Astrocyte (in vitro differentiated cells and primary cell): ENCODE data around the gene CLEC20A. TPM values are rescaled to one million over a fixed set of nuclear protein-coding genes. Genes with fewer than 3 reads are reported as not detected.

Experiments
- DNase-seq: peaks from one replicate; pipeline ENCODE4 v3.0.0-alpha.2; 2010; ENCODE audit warnings: low read depth
- FAIRE-seq: peaks from 2 replicates; lab custom pipeline; 2011; peaks lifted over from hg19 to GRCh38; lab: Jason Lieb, UNC
- H2AFZ ChIP-seq: 2 replicates; pipeline ENCODE4 v1.6.0; 2012; ENCODE audit warnings: low read depth, low read length, inconsistent platforms
- H3K27ac ChIP-seq: 2 replicates; pipeline ENCODE4 v1.5.1; 2011; ENCODE audit warnings: low read depth, low read length, inconsistent platforms
- H3K27me3 ChIP-seq: 2 replicates; pipeline ENCODE4 v1.6.0; 2011; ENCODE audit warnings: low read length, inconsistent platforms; ENCODE audit not compliant: insufficient read depth
- H3K36me3 ChIP-seq: 2 replicates; pipeline ENCODE4 v1.5.1; 2011; ENCODE audit warnings: low read length, inconsistent platforms; ENCODE audit not compliant: insufficient read depth
- H3K4me1 ChIP-seq: 2 replicates; pipeline ENCODE4 v1.5.1; 2011; ENCODE audit warnings: low read length, inconsistent platforms; ENCODE audit not compliant: insufficient read depth
- H3K4me2 ChIP-seq: 2 replicates; pipeline ENCODE4 v1.6.0; 2012; ENCODE audit warnings: low read length, inconsistent platforms
- H3K4me3 ChIP-seq: 2 replicates; pipeline ENCODE4 v1.5.1; 2011; ENCODE audit warnings: low read depth, mild to moderate bottlenecking, low read length, inconsistent platforms; ENCODE audit not compliant: insufficient read depth
- H3K79me2 ChIP-seq: 2 replicates; pipeline ENCODE4 v1.6.0; 2012; ENCODE audit warnings: mild to moderate bottlenecking, low read length, inconsistent platforms; ENCODE audit not compliant: insufficient read depth
- H3K9ac ChIP-seq: 2 replicates; pipeline ENCODE4 v1.6.0; 2012; ENCODE audit warnings: mild to moderate bottlenecking, low read length, inconsistent platforms
- H3K9me3 ChIP-seq: 2 replicates; pipeline ENCODE4 v1.5.1; 2012; ENCODE audit warnings: low read depth, mild to moderate bottlenecking, low read length, inconsistent platforms; ENCODE audit not compliant: insufficient read depth
- H4K20me1 ChIP-seq: 2 replicates; pipeline ENCODE4 v1.6.0; 2012; ENCODE audit warnings: low read length, inconsistent platforms; ENCODE audit not compliant: insufficient read depth
- H3K27ac Mint-ChIP-seq: one replicate; pipeline ENCODE4 v1.8.0; 2021; ENCODE audit warnings: mild to moderate bottlenecking, mixed read lengths; ENCODE audit not compliant: unreplicated experiment
- H3K27me3 Mint-ChIP-seq: one replicate; pipeline ENCODE4 v1.8.0; 2021; ENCODE audit warnings: low read depth, mixed read lengths; ENCODE audit not compliant: unreplicated experiment
- H3K36me3 Mint-ChIP-seq: one replicate; pipeline ENCODE4 v1.8.0; 2021; ENCODE audit warnings: low read depth, mixed read lengths; ENCODE audit not compliant: unreplicated experiment
- H3K4me1 Mint-ChIP-seq: one replicate; pipeline ENCODE4 v1.8.0; 2021; ENCODE audit warnings: low read depth, mixed read lengths; ENCODE audit not compliant: unreplicated experiment
- H3K4me3 Mint-ChIP-seq: one replicate; pipeline ENCODE4 v1.8.0; 2021; ENCODE audit warnings: mild to moderate bottlenecking, moderate library complexity, mixed read lengths; ENCODE audit not compliant: unreplicated experiment
- H3K9me3 Mint-ChIP-seq: one replicate; pipeline ENCODE4 v1.8.0; 2021; ENCODE audit warnings: mild to moderate bottlenecking, mixed read lengths; ENCODE audit not compliant: unreplicated experiment
- EZH2 ChIP-seq: IDR thresholded peaks from 2 replicates; pipeline ENCODE4 v1.6.1; 2012; ENCODE audit warnings: mild to moderate bottlenecking, low read length, inconsistent platforms; ENCODE audit not compliant: insufficient read depth
- total RNA-seq: library from RNA; stranded (reverse); gene quantifications from 2 replicates; pipeline ENCODE4 v1.2.1, GENCODE V29; 2021
- TF ChIP-seq, protein P1 (sequence below): IDR thresholded peaks from 2 replicates; pipeline ENCODE4 v1.5.1; 2011; ENCODE audit warnings: low read depth, mild to moderate bottlenecking, inconsistent platforms, low read length, moderate library complexity; ENCODE audit not compliant: insufficient read depth

CLEC20A gene
- total RNA-seq, 1 donor from 2014 or later, result not detected

GRCh38 chr1:178528228-178528952 is 31.6 kb upstream of the CLEC20A start:
- peaks cover 17% of the 10 kb centered on the region for H3K4me1 ChIP-seq
- no peak for FAIRE-seq
- H3K27me3 ChIP-seq, result no peaks in the 10 kb centered on the region
- Mint-ChIP-seq H3K4me3 (no peak overlapping the region), H3K36me3 (no peaks in the 10 kb centered on the region), H3K4me1 (peaks cover 17% of the 10 kb centered on the region), H3K27ac (peak overlapping the region; percentile 20), H3K9me3 (peaks cover 9% of the 10 kb centered on the region), H3K27me3 (peaks cover 2% of the 10 kb centered on the region)
- no peak overlapping the region for H3K27ac ChIP-seq
- no peak overlapping the region for H3K4me2 ChIP-seq
- no peak overlapping the region for H3K4me3 ChIP-seq
- H3K9me3 ChIP-seq, result no peaks in the 10 kb centered on the region
- H3K79me2 ChIP-seq, result no peaks in the 10 kb centered on the region
- no peaks in the 10 kb centered on the region for H4K20me1 ChIP-seq
- no peak overlapping the region for H2AFZ ChIP-seq
- no peak for DNase-seq
- H3K9ac ChIP-seq, result no peak overlapping the region
- H3K36me3 ChIP-seq, result no peaks in the 10 kb centered on the region
- TF ChIP-seq, protein P1, sequence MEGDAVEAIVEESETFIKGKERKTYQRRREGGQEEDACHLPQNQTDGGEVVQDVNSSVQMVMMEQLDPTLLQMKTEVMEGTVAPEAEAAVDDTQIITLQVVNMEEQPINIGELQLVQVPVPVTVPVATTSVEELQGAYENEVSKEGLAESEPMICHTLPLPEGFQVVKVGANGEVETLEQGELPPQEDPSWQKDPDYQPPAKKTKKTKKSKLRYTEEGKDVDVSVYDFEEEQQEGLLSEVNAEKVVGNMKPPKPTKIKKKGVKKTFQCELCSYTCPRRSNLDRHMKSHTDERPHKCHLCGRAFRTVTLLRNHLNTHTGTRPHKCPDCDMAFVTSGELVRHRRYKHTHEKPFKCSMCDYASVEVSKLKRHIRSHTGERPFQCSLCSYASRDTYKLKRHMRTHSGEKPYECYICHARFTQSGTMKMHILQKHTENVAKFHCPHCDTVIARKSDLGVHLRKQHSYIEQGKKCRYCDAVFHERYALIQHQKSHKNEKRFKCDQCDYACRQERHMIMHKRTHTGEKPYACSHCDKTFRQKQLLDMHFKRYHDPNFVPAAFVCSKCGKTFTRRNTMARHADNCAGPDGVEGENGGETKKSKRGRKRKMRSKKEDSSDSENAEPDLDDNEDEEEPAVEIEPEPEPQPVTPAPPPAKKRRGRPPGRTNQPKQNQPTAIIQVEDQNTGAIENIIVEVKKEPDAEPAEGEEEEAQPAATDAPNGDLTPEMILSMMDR, result no peak
- no peak for TF ChIP-seq EZH2

- Mint-ChIP-seq H3K27ac (no peak overlapping the region), H3K27me3 (peaks cover 2% of the 10 kb centered on the region), H3K9me3 (peaks cover 9% of the 10 kb centered on the region), H3K4me3 (no peak overlapping the region), H3K4me1 (peaks cover 14% of the 10 kb centered on the region), H3K36me3 (no peaks in the 10 kb centered on the region)
- TF ChIP-seq, protein P1, result no peak
- no peak for TF ChIP-seq EZH2
- Histone ChIP-seq H3K9me3 (no peaks in the 10 kb centered on the region), H3K4me2 (no peak overlapping the region), H3K4me3 (no peak overlapping the region), H3K4me1 (peaks cover 16% of the 10 kb centered on the region), H3K36me3 (no peaks in the 10 kb centered on the region), H3K27me3 (no peaks in the 10 kb centered on the region), H3K9ac (no peak overlapping the region), H3K27ac (no peak overlapping the region), H3K79me2 (no peaks in the 10 kb centered on the region), H4K20me1 (no peaks in the 10 kb centered on the region), H2AFZ (no peak overlapping the region)
- DNase-seq, result no peak
- no peak for FAIRE-seq
These were observed 30.4 kb upstream of the CLEC20A start for GRCh38 chr1:178527117-178527516.

GRCh38 chr1:178521241-178521640 is 24.5 kb upstream of the CLEC20A start:
- H3K4me2 ChIP-seq, result no peak overlapping the region
- DNase-seq (no peak), FAIRE-seq (no peak)
- H3K79me2 ChIP-seq, result no peaks in the 10 kb centered on the region
- H3K4me1 Mint-ChIP-seq, result no peaks in the 10 kb centered on the region
- H3K27me3 Mint-ChIP-seq, result peaks cover 3% of the 10 kb centered on the region
- peaks cover 14% of the 10 kb centered on the region for H3K9me3 Mint-ChIP-seq
- H3K4me1 ChIP-seq, result no peaks in the 10 kb centered on the region
- no peak overlapping the region for H3K9ac ChIP-seq
- no peaks in the 10 kb centered on the region for H4K20me1 ChIP-seq
- no peaks in the 10 kb centered on the region for H3K36me3 ChIP-seq
- H3K9me3 ChIP-seq, result peaks cover 2% of the 10 kb centered on the region
- H3K36me3 Mint-ChIP-seq, result peaks cover 2% of the 10 kb centered on the region
- H3K27me3 ChIP-seq, result no peaks in the 10 kb centered on the region
- no peak overlapping the region for H3K27ac ChIP-seq
- no peak overlapping the region for H2AFZ ChIP-seq
- no peak for TF ChIP-seq EZH2
- TF ChIP-seq, protein P1, result no peak
- H3K4me3 Mint-ChIP-seq, result no peak overlapping the region
- H3K27ac Mint-ChIP-seq, result no peak overlapping the region
- no peak overlapping the region for H3K4me3 ChIP-seq
